HG02642 (cell line): ENCODE data around the gene HEXD.

ENCODE experiments used
- ATAC-seq: cut with Tn5 transposase; IDR thresholded peaks from one replicate; pipeline ENCODE4 v1.9.1; 2021; ENCODE audit warnings: mild to moderate bottlenecking; ENCODE audit not compliant: unreplicated experiment, poor library complexity

Gene HEXD

GRCh38 chr17:82479602-82480001, 61.5 kb downstream of the HEXD start:
- ATAC-seq = no peak

- ATAC-seq = no peak
These were observed 62.2 kb downstream of the HEXD start for GRCh38 chr17:82480318-82480717.

GRCh38 chr17:82483204-82483660, 65.1 kb downstream of the HEXD start:
- no peak for ATAC-seq

- ATAC-seq = no peak
These were observed 65.7 kb downstream of the HEXD start for GRCh38 chr17:82483836-82484235.

- ATAC-seq = no peak
These were observed 68.3 kb downstream of the HEXD start for GRCh38 chr17:82486231-82487094.

GRCh38 chr17:82487910-82488309, 69.8 kb downstream of the HEXD start:
- no peak for ATAC-seq

GRCh38 chr17:82489117-82489516, 71.0 kb downstream of the HEXD start:
- ATAC-seq = no peak

- no peak for ATAC-seq
These were observed 71.8 kb downstream of the HEXD start for GRCh38 chr17:82489851-82490511.

- no peak for ATAC-seq
These were observed 72.5 kb downstream of the HEXD start for GRCh38 chr17:82490512-82491195.

GRCh38 chr17:82491196-82491530, 73.0 kb downstream of the HEXD start:
- no peak for ATAC-seq

- no peak for ATAC-seq
These were observed 73.4 kb downstream of the HEXD start for GRCh38 chr17:82491533-82491932.
